ENCODE measurements around the gene PDE3B. TPM values are rescaled to one million over a fixed set of nuclear protein-coding genes. Genes with fewer than 3 reads are reported as not detected.

PDE3B gene
- total RNA-seq (2022; extraction: Qiagen RNA extraction): 1.9 to 2.6 TPM (median 2.2 TPM) in 5 replicates

GRCh38 chr11:14643697-14644225 lies at the start of gene PDE3B:
TSS of gene PDE3B (plus strand) at chr11:14643804. CDS start at chr11:14644076, 272 bp downstream.

GRCh38 chr11:14892036-14892556 lies 248.5 kb downstream of the PDE3B start, which contains the start of gene CYP2R1:
TSS of gene CYP2R1 (minus strand) at chr11:14892231. CDS start at chr11:14892205, 26 bp downstream.

Other genes starting within 250 kb of the PDE3B start
- gene COPB1, start 144.0 kb upstream of the PDE3B start, total RNA-seq (2022; extraction: Qiagen RNA extraction): 100 to 133 TPM (median 108 TPM) in 5 replicates
- gene PSMA1, start 123.4 kb upstream of the PDE3B start, total RNA-seq (2022; extraction: Qiagen RNA extraction): 185 to 199 TPM (median 188 TPM) in 5 replicates
- gene CYP2R1, start 248.4 kb downstream of the PDE3B start, total RNA-seq (2022; extraction: Qiagen RNA extraction): 10.9 to 12.8 TPM (median 12.1 TPM) in 5 replicates

Data from A549 treated with CORT108297 at 1 μM for 4 hours (cell line).